GM12892 (cell line): ENCODE measurements around the gene AIMP1.

Experiments used
- POLR2A ChIP-seq: IDR thresholded peaks from 2 replicates; pipeline ENCODE4 v1.6.1; 2011; ENCODE audit warnings: low read depth, low read length, control low read depth
- POLR2AphosphoS5 ChIP-seq: IDR thresholded peaks from 2 replicates; pipeline ENCODE4 v1.6.1; 2011; ENCODE audit warnings: low read depth, low read length, control low read depth
- TAF1 ChIP-seq: IDR thresholded peaks from 2 replicates; pipeline ENCODE4 v1.6.1; 2011; ENCODE audit warnings: low read depth, mild to moderate bottlenecking, control low read depth, low read length, borderline replicate concordance

DNA sequence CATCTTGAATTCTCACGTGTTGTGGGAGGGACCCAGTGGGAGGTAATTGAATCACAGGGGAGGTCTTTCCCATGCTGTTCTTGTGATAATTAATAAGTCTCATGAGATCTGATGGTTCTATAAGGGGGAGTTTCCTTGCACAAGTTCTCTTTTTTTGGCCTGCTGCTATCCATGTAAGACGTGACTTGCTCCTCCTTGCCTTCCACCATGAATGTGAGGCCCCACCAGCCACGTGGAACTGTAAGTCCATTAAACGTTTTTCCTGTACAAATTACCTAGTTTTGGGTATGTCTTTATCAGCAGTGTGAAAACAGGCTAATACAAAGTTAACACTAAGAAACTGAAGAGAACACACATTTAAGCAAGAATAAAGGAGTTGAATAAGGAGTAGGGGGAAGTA lies 16.4 kb upstream of the AIMP1 start:
- TF ChIP-seq POLR2A (no peak), POLR2AphosphoS5 (no peak), TAF1 (no peak)
